Lower lobe of right lung (tissue), 2 donors: ENCODE results near the gene SGO1. TPM values are rescaled to one million over a fixed set of nuclear protein-coding genes. Genes with fewer than 3 reads are reported as not detected.

Source experiments
- ATAC-seq, 2 donors: fragments of 200-7000 bp; cut with Tn5 transposase; one replicate each; pipeline ENCODE4 v1.9.1; 2020 to 2022; ENCODE audit warnings: mild to moderate bottlenecking in 2 of 2, moderate library complexity in 2 of 2
- DNase-seq: peaks from one replicate; pipeline ENCODE4 v3.0.0-alpha.2; 2020
- H3K27ac ChIP-seq: fragments of 200-600 bp; one replicate; pipeline ENCODE4 v1.8.0; 2022
- H3K27me3 ChIP-seq: fragments of 200-600 bp; one replicate; pipeline ENCODE4 v1.8.0; 2022; ENCODE audit warnings: low read depth
- H3K36me3 ChIP-seq: fragments of 200-600 bp; one replicate; pipeline ENCODE4 v1.8.0; 2022; ENCODE audit warnings: mild to moderate bottlenecking
- H3K4me1 ChIP-seq: fragments of 200-600 bp; one replicate; pipeline ENCODE4 v1.8.0; 2022
- H3K4me3 ChIP-seq: fragments of 200-600 bp; one replicate; pipeline ENCODE4 v1.8.0; 2022; ENCODE audit warnings: mild to moderate bottlenecking
- H3K9me3 ChIP-seq: fragments of 200-600 bp; one replicate; pipeline ENCODE4 v1.8.0; 2022
- CTCF ChIP-seq: fragments of 200-600 bp; IDR thresholded peaks from one replicate; pipeline ENCODE4 v1.8.0; 2022; ENCODE audit warnings: antibody characterized with exemption, mild to moderate bottlenecking
- intact Hi-C: fragments of 100-400 bp; cut with DNase I; formaldehyde crosslinking; loops from one replicate; pipeline ENCODE4 v1.11.0; 2022
- total RNA-seq: library from RNA; stranded (reverse); fragmentation: NEBNext Ultra II Directional; extraction: Animal tissue kit (Norgen Biotek cat#: 25700); gene quantifications from one replicate; pipeline ENCODE4 v1.2.1, GENCODE V29; 2021
- donor health status: DM: no; HTN: yes; CAD: no; lungs with severe emphysema.

The SGO1 gene
- total RNA-seq, 1 donor from 2014 or later = 0.71 TPM

GRCh38 chr3:20143519-20143918 is 42.5 kb downstream of the SGO1 start:
- H3K36me3 ChIP-seq = peaks cover 37% of the 10 kb centered on the region
- H3K27me3 ChIP-seq = no peaks in the 10 kb centered on the region
- no peaks in the 10 kb centered on the region for H3K4me1 ChIP-seq
- H3K4me3 ChIP-seq = no peak overlapping the region
- no peaks in the 10 kb centered on the region for H3K9me3 ChIP-seq
- H3K27ac ChIP-seq = no peak overlapping the region
- ATAC-seq (no peak), DNase-seq (no peak)
- intact Hi-C loops = no loop called here
- no peak for TF ChIP-seq CTCF

GRCh38 chr3:20142517-20142916 is 43.5 kb downstream of the SGO1 start:
- intact Hi-C loops = no loop called here
- ATAC-seq (no peak), DNase-seq (no peak)
- Histone ChIP-seq H3K27ac (no peak overlapping the region), H3K36me3 (peaks cover 30% of the 10 kb centered on the region), H3K4me1 (no peaks in the 10 kb centered on the region), H3K4me3 (no peak overlapping the region), H3K27me3 (no peaks in the 10 kb centered on the region), H3K9me3 (no peaks in the 10 kb centered on the region)
- no peak for TF ChIP-seq CTCF

GRCh38 chr3:20141851-20142250 is 44.2 kb downstream of the SGO1 start:
- H3K27ac ChIP-seq = no peak overlapping the region
- TF ChIP-seq CTCF = no peak
- H3K9me3 ChIP-seq = no peaks in the 10 kb centered on the region
- DNase-seq = no peak
- intact Hi-C loops = no loop called here
- H3K36me3 ChIP-seq = peaks cover 25% of the 10 kb centered on the region
- ATAC-seq = peak; percentile 32 to 66
- no peak overlapping the region for H3K4me3 ChIP-seq
- no peaks in the 10 kb centered on the region for H3K4me1 ChIP-seq
- no peaks in the 10 kb centered on the region for H3K27me3 ChIP-seq

- peaks cover 21% of the 10 kb centered on the region for H3K36me3 ChIP-seq
- no peak for ATAC-seq
These were observed 44.7 kb downstream of the SGO1 start for GRCh38 chr3:20141316-20141715.

GRCh38 chr3:20140881-20141280 is 45.1 kb downstream of the SGO1 start:
- intact Hi-C loops = no loop called here
- H3K36me3 ChIP-seq = peaks cover 21% of the 10 kb centered on the region

More at GRCh38 chr3:20141316-20141715, 44.7 kb downstream of the SGO1 start:
- TF ChIP-seq CTCF = no peak
- intact Hi-C loops = no loop called here
- no peak for DNase-seq
- Histone ChIP-seq H3K4me1 (no peaks in the 10 kb centered on the region), H3K9me3 (no peaks in the 10 kb centered on the region), H3K27me3 (no peaks in the 10 kb centered on the region), H3K27ac (no peak overlapping the region), H3K4me3 (no peak overlapping the region)

More at GRCh38 chr3:20140881-20141280, 45.1 kb downstream of the SGO1 start:
- no peak for DNase-seq
- TF ChIP-seq CTCF = no peak
- H3K4me1 ChIP-seq = no peaks in the 10 kb centered on the region
- no peak overlapping the region for H3K27ac ChIP-seq
- ATAC-seq = no peak
- H3K9me3 ChIP-seq = no peaks in the 10 kb centered on the region
- no peaks in the 10 kb centered on the region for H3K27me3 ChIP-seq
- no peak overlapping the region for H3K4me3 ChIP-seq
